CD14-positive monocyte (primary cell): ENCODE results near the gene MAPRE2. TPM values are rescaled to one million over a fixed set of nuclear protein-coding genes. Genes with fewer than 3 reads are reported as not detected.
A peak's percentile ranks its signal among the peaks of the same experiment; 100 is the strongest.

Source experiments
- DNase-seq, 3 donors: peaks; one replicate each; pipeline ENCODE4 v3.0.0-alpha.2; 2011 to 2022
- H2AFZ ChIP-seq: 2 replicates; pipeline ENCODE4 v1.6.0; 2012; ENCODE audit warnings: mild to moderate bottlenecking, low read depth, low read length, inconsistent platforms; ENCODE audit not compliant: insufficient read depth, poor library complexity, severe bottlenecking
- H3K27ac ChIP-seq, 2 donors: 1 replicate in 1 of 2; 2 replicates in 1 of 2; pipeline ENCODE4 v1.5.1; 2012 to 2013; ENCODE audit warnings: low read length in 2 of 2, control low read depth in 1 of 2, inconsistent platforms in 1 of 2, low read depth in 1 of 2, mild to moderate bottlenecking in 1 of 2
- H3K27me3 ChIP-seq, 2 donors: one replicate each; pipeline versions ENCODE4 v1.6.0 to v1.6.1; 2011 to 2013; ENCODE audit warnings: low read length in 2 of 2; ENCODE audit not compliant: control insufficient read depth in 2 of 2, insufficient read depth in 2 of 2
- H3K36me3 ChIP-seq, 2 donors: replicated peaks in 1 of 2; 1 replicate in 1 of 2; 2 replicates in 1 of 2; pipeline versions ENCODE4 v1.5.1 to v1.6.1; 2012 to 2013; ENCODE audit warnings: low read length in 2 of 2, control low read depth in 1 of 2, inconsistent platforms in 1 of 2, mild to moderate bottlenecking in 1 of 2; ENCODE audit not compliant: insufficient read depth in 2 of 2, control insufficient read depth in 1 of 2
- H3K4me1 ChIP-seq, 2 donors: 1 replicate in 1 of 2; 2 replicates in 1 of 2; pipeline versions ENCODE4 v1.5.1 to v1.6.1; 2012 to 2013; ENCODE audit warnings: low read length in 2 of 2, control low read depth in 1 of 2, inconsistent platforms in 1 of 2, mild to moderate bottlenecking in 1 of 2, moderate library complexity in 1 of 2; ENCODE audit not compliant: insufficient read depth in 2 of 2, control insufficient read depth in 1 of 2
- H3K4me2 ChIP-seq: replicated peaks from 2 replicates; pipeline ENCODE3; 2012; ENCODE audit warnings: low read length, moderate library complexity, mild to moderate bottlenecking; ENCODE audit not compliant: poor library complexity, severe bottlenecking; ENCODE audit errors: extremely low read depth
- H3K4me3 ChIP-seq, 3 experiments: fragments of 200-600 bp in 1 of 3; sonication (generic) in 1 of 3; replicated peaks in 1 of 3; 1 replicate in 2 of 3; 2 replicates in 1 of 3; pipeline ENCODE4 v1.5.1; 2011 to 2013; ENCODE audit warnings: low read length in 3 of 3, mild to moderate bottlenecking in 3 of 3, control low read depth in 2 of 3, low read depth in 2 of 3, inconsistent platforms in 1 of 3, moderate library complexity in 1 of 3
- H3K79me2 ChIP-seq: 2 replicates; pipeline ENCODE4 v1.6.0; 2012; ENCODE audit warnings: mild to moderate bottlenecking, control low read depth, inconsistent platforms, low read length, moderate library complexity; ENCODE audit not compliant: insufficient read depth
- H3K9ac ChIP-seq: 2 replicates; pipeline ENCODE4 v1.6.0; 2017; ENCODE audit warnings: low read length, mild to moderate bottlenecking; ENCODE audit not compliant: insufficient read depth, poor library complexity, severe bottlenecking
- H3K9me3 ChIP-seq, 2 donors: replicated peaks in 1 of 2; 1 replicate in 1 of 2; 2 replicates in 1 of 2; pipeline versions ENCODE4 v1.5.1 to v1.6.1; 2012 to 2013; ENCODE audit warnings: low read length in 2 of 2, control low read depth in 1 of 2; ENCODE audit not compliant: control insufficient read depth in 1 of 2, insufficient read depth in 1 of 2
- H4K20me1 ChIP-seq: 2 replicates; pipeline ENCODE4 v1.6.0; 2012; ENCODE audit warnings: mild to moderate bottlenecking, low read length, control low read depth, moderate library complexity; ENCODE audit not compliant: insufficient read depth
- H3K27ac Mint-ChIP-seq, 7 donors: one replicate each; pipeline ENCODE4 v1.8.0; 2020; ENCODE audit warnings: mild to moderate bottlenecking in 7 of 7, mixed read lengths in 7 of 7, moderate library complexity in 6 of 7, inconsistent platforms in 2 of 7
- H3K27me3 Mint-ChIP-seq, 3 donors: one replicate each; pipeline ENCODE4 v1.8.0; 2021 to 2022; ENCODE audit warnings: low read depth in 3 of 3, mild to moderate bottlenecking in 3 of 3, mixed read lengths in 3 of 3, moderate library complexity in 3 of 3, inconsistent platforms in 1 of 3
- H3K36me3 Mint-ChIP-seq, 2 donors: one replicate each; pipeline ENCODE4 v1.8.0; 2020; ENCODE audit warnings: mixed read lengths in 2 of 2, inconsistent platforms in 1 of 2, mild to moderate bottlenecking in 1 of 2
- H3K4me1 Mint-ChIP-seq: one replicate; pipeline ENCODE4 v1.8.0; 2020; ENCODE audit warnings: mild to moderate bottlenecking, mixed read lengths
- H3K4me3 Mint-ChIP-seq, 2 donors: one replicate each; pipeline ENCODE4 v1.8.0; 2020; ENCODE audit warnings: mild to moderate bottlenecking in 2 of 2, mixed read lengths in 2 of 2, moderate library complexity in 1 of 2
- H3K9me3 Mint-ChIP-seq, 7 donors: one replicate each; pipeline ENCODE4 v1.8.0; 2020 to 2022; ENCODE audit warnings: mixed read lengths in 7 of 7, mild to moderate bottlenecking in 6 of 7, moderate library complexity in 6 of 7, inconsistent platforms in 2 of 7
- CTCF ChIP-seq: fragments of 200-600 bp; IDR thresholded peaks from one replicate; pipeline ENCODE4 v1.8.0; 2022; ENCODE audit warnings: antibody characterized with exemption, mild to moderate bottlenecking
- WGBS: methylation state at CpG from one replicate; pipeline ENCODE4 v1.1.5; 2013; ENCODE audit warnings: missing lambda C conversion rate; ENCODE audit not compliant: insufficient coverage; 5-methylcytosine and 5-hydroxymethylcytosine counted together
- intact Hi-C, 2 donors: fragments of 100-400 bp; cut with micrococcal nuclease; formaldehyde crosslinking; loops; one replicate each; pipeline versions ENCODE4 v1.15.0 to v1.15.1; 2023
- polyA plus RNA-seq, 3 donors: library from polyadenylated mRNA; depleted of rRNA in 1 of 3; unstranded in 2 of 3; stranded (reverse) in 1 of 3; fragments of 300-500 nt in 2 of 3; fragments of >200 nt in 1 of 3; fragmentation: Illumina TruSeq in 2 of 3; gene quantifications; 1 replicate in 2 of 3; 2 replicates in 1 of 3; pipeline ENCODE4 v1.2.3, GENCODE V29; 2012 to 2021

Gene MAPRE2
- polyA plus RNA-seq, 3 donors, result 22.0 to 48.1 (median 37.1) TPM

- Histone ChIP-seq H3K79me2 (no peaks in the 10 kb centered on the region), H3K27me3 (no peaks in the 10 kb centered on the region), H3K4me1 (no peaks in the 10 kb centered on the region), H3K27ac (no peak overlapping the region), H3K4me3 (no peak overlapping the region), H2AFZ (no peak overlapping the region), H3K9ac (no peak overlapping the region), H4K20me1 (no peaks in the 10 kb centered on the region), H3K4me2 (no peak overlapping the region), H3K36me3 (peaks cover 44 to 100% of the 10 kb centered on the region in 2 donors), H3K9me3 (no peaks in the 10 kb centered on the region)
- no peaks in the 10 kb centered on the region for H3K9me3 Mint-ChIP-seq
- no peak for TF ChIP-seq CTCF
- no peaks in the 10 kb centered on the region for H3K4me1 Mint-ChIP-seq
- no peaks in the 10 kb centered on the region for H3K27me3 Mint-ChIP-seq
- peaks cover 75 to 81% of the 10 kb centered on the region in 2 donors for H3K36me3 Mint-ChIP-seq
- WGBS, result 91% methylated on average over 5 of the region's 10 CpGs
- no peak for DNase-seq
- peak overlapping the region in 2 of 7 donors; percentile 1 to 39 for H3K27ac Mint-ChIP-seq
- H3K4me3 Mint-ChIP-seq, result no peak overlapping the region
- intact Hi-C loops, result no loop called here
These were observed 91.0 kb downstream of the MAPRE2 start for GRCh38 chr18:35132021-35132902.

GRCh38 chr18:35134190-35134730, 93.0 kb downstream of the MAPRE2 start:
- peaks cover 72 to 82% of the 10 kb centered on the region in 2 donors for H3K36me3 Mint-ChIP-seq
- Histone ChIP-seq H3K9me3 (no peaks in the 10 kb centered on the region), H2AFZ (no peak overlapping the region), H3K4me2 (no peak overlapping the region), H3K4me3 (no peak overlapping the region), H3K36me3 (peaks cover 38 to 98% of the 10 kb centered on the region in 2 donors), H3K27ac (no peak overlapping the region), H4K20me1 (no peaks in the 10 kb centered on the region), H3K9ac (no peak overlapping the region), H3K79me2 (no peaks in the 10 kb centered on the region), H3K27me3 (no peaks in the 10 kb centered on the region), H3K4me1 (no peaks in the 10 kb centered on the region)
- no peaks in the 10 kb centered on the region for H3K9me3 Mint-ChIP-seq
- H3K4me3 Mint-ChIP-seq, result no peak overlapping the region
- 100% methylated on average over 1 of the region's 6 CpGs for WGBS
- H3K27ac Mint-ChIP-seq, result no peak overlapping the region
- no peaks in the 10 kb centered on the region for H3K4me1 Mint-ChIP-seq
- no peaks in the 10 kb centered on the region for H3K27me3 Mint-ChIP-seq
- no peak for DNase-seq
- no peak for TF ChIP-seq CTCF
- intact Hi-C loops, result no loop called here
